K562 (cell line): ENCODE measurements around the gene NR2F2. TPM values are rescaled to one million over a fixed set of nuclear protein-coding genes. Genes with fewer than 3 reads are reported as not detected.

Experiments used
- CHCHD3 ChIP-seq: fragments of 250-450 bp; sonication (Bioruptor Pico); IDR thresholded peaks from 2 replicates; pipeline ENCODE4 v2.1.2; 2022; ENCODE audit warnings: mild to moderate bottlenecking
- EP400 ChIP-seq: fragments of 450-650 bp; IDR thresholded peaks from 2 replicates; pipeline ENCODE4 v1.6.1; 2017; ENCODE audit warnings: antibody characterized with exemption, mild to moderate bottlenecking, moderate library complexity
- ETV5 ChIP-seq: sonication (generic); formaldehyde crosslinking; IDR thresholded peaks from 2 replicates; pipeline ENCODE4 v1.4.0; 2020; ENCODE audit warnings: low read depth, mild to moderate bottlenecking, missing genetic modification reagents
- FOXK2 ChIP-seq, 2 experiments: fragments of 450-650 bp; IDR thresholded peaks in 1 of 2; conservative IDR thresholded peaks in 1 of 2; 2 replicates each; pipeline ENCODE4 v1.6.1; 2016; ENCODE audit warnings: low read depth in 2 of 2, mild to moderate bottlenecking in 1 of 2
- HDAC1 ChIP-seq, 2 experiments: fragments of 450-650 bp; IDR thresholded peaks; 2 replicates each; pipeline ENCODE4 v1.6.1; 2016 to 2017; ENCODE audit warnings: inconsistent platforms in 1 of 2, mild to moderate bottlenecking in 1 of 2, moderate library complexity in 1 of 2
- HMG20A ChIP-seq: fragments of 450-650 bp; formaldehyde crosslinking; conservative IDR thresholded peaks from 2 replicates; pipeline ENCODE4 v1.4.0; 2020; ENCODE audit warnings: mild to moderate bottlenecking, mixed read lengths
- KLF1 ChIP-seq: fragments of 450-650 bp; IDR thresholded peaks from 2 replicates; pipeline ENCODE4 v1.6.1; 2016; ENCODE audit warnings: missing genetic modification characterization, missing compliant biosample characterization
- LCOR ChIP-seq: sonication (generic); formaldehyde crosslinking; IDR thresholded peaks from 2 replicates; pipeline ENCODE4 v1.8.0; 2022; ENCODE audit warnings: mild to moderate bottlenecking, missing genetic modification reagents
- MAZ ChIP-seq, 2 experiments: fragments of 450-650 bp in 1 of 2; sonication (generic) in 1 of 2; formaldehyde crosslinking; IDR thresholded peaks in 1 of 2; conservative IDR thresholded peaks in 1 of 2; 2 replicates each; pipeline versions ENCODE4 v1.4.0 to v1.5.0; 2020; ENCODE audit warnings: mild to moderate bottlenecking in 1 of 2, missing genetic modification reagents in 1 of 2
- NFRKB ChIP-seq: fragments of 450-650 bp; IDR thresholded peaks from 2 replicates; pipeline ENCODE4 v1.6.1; 2016; ENCODE audit warnings: low read depth
- NR1H2 ChIP-seq: sonication (generic); formaldehyde crosslinking; IDR thresholded peaks from 2 replicates; pipeline ENCODE4 v1.4.0; 2020; ENCODE audit warnings: mild to moderate bottlenecking, missing genetic modification reagents
- PML ChIP-seq: IDR thresholded peaks from 2 replicates; pipeline ENCODE4 v1.6.1; 2012; ENCODE audit warnings: low read length, inconsistent platforms
- POLR2AphosphoS2 ChIP-seq: IDR thresholded peaks from 2 replicates; pipeline ENCODE4 v1.6.1; 2012; ENCODE audit warnings: low read length, improper control_type of control experiment
- RHOXF2B ChIP-seq: fragments of 250-450 bp; sonication (Bioruptor Pico); conservative IDR thresholded peaks from 2 replicates; pipeline ENCODE4 v1.5.1; 2021
- SIX5 ChIP-seq, 2 experiments: IDR thresholded peaks; 2 replicates each; pipeline ENCODE4 v1.6.1; 2011; ENCODE audit warnings: low read length in 2 of 2, borderline replicate concordance in 1 of 2, low read depth in 1 of 2, mild to moderate bottlenecking in 1 of 2, moderate library complexity in 1 of 2; ENCODE audit not compliant: insufficient read depth in 1 of 2
- SMARCB1 ChIP-seq: IDR thresholded peaks from 2 replicates; pipeline ENCODE4 v1.6.1; 2011; ENCODE audit warnings: improper control_type of control experiment, low read depth; ENCODE audit not compliant: insufficient read length
- SRF ChIP-seq, 2 experiments: fragments of 250-450, 450-650 bp in 1 of 2; sonication (Bioruptor Pico) in 1 of 2; sonication (generic) in 1 of 2; formaldehyde crosslinking; IDR thresholded peaks; 2 replicates each; pipeline versions ENCODE4 v1.5.0 to v1.5.1; 2020 to 2022; ENCODE audit warnings: mild to moderate bottlenecking in 1 of 2, missing genetic modification reagents in 1 of 2
- ZBED1 ChIP-seq: IDR thresholded peaks from 2 replicates; pipeline ENCODE4 v1.6.1; 2014
- ZNF133 ChIP-seq: fragments of 250-450 bp; sonication (Bioruptor Pico); IDR thresholded peaks from 2 replicates; pipeline ENCODE4 v1.4.0; 2020; ENCODE audit warnings: mild to moderate bottlenecking
- ZNF184 ChIP-seq: sonication (generic); formaldehyde crosslinking; IDR thresholded peaks from 2 replicates; pipeline ENCODE4 v1.5.0; 2020; ENCODE audit warnings: missing genetic modification reagents
- ZNF239 ChIP-seq: fragments of 250-450 bp; sonication (Bioruptor Pico); IDR thresholded peaks from 2 replicates; pipeline ENCODE4 v1.4.0; 2020; ENCODE audit warnings: mild to moderate bottlenecking
- ZNF318 ChIP-seq, 2 experiments: fragments of 450-650 bp; IDR thresholded peaks; 2 replicates each; pipeline ENCODE4 v1.6.1; 2016; ENCODE audit warnings: mild to moderate bottlenecking in 2 of 2, borderline replicate concordance in 1 of 2, low read depth in 1 of 2, moderate library complexity in 1 of 2
- ZNF785 ChIP-seq: fragments of 250-450 bp; sonication (Bioruptor Pico); IDR thresholded peaks from 2 replicates; pipeline ENCODE4 v1.4.0; 2020; ENCODE audit warnings: mild to moderate bottlenecking
- polyA plus RNA-seq, 8 experiments: library from polyadenylated mRNA; depleted of rRNA in 4 of 8; stranded (reverse) in 5 of 8; unstranded in 3 of 8; fragments of >200 nt; fragmentation: Nextera tagmentation in 2 of 8; fragmentation: Illumina TruSeq in 1 of 8; extraction: Ambion mirVana in 2 of 8; extraction: Trizol in 1 of 8; gene quantifications; 2 replicates each; pipeline versions ENCODE4 v1.2.1 to v1.2.3, GENCODE V29; 2011 to 2014; ENCODE audit warnings: inconsistent platforms in 1 of 8, missing spikeins in 1 of 8
- total RNA-seq, 7 experiments: library from RNA; depleted of rRNA in 6 of 7; stranded (reverse); fragments of >200 nt in 6 of 7; fragmentation: Illumina TruSeq in 2 of 7; extraction: Trizol in 2 of 7; gene quantifications; 2 replicates each; pipeline versions ENCODE4 v1.2.1 to v1.2.3, GENCODE V29; 2011 to 2021; ENCODE audit warnings: low replicate concordance in 1 of 7

NR2F2 gene
- total and polyA plus RNA-seq, 9 of the 15 experiments (the other 6 are each of a cell fraction or from before 2014, with no cell fraction given), result 6.0 to 51.8 (median 11.1) TPM

DNA sequence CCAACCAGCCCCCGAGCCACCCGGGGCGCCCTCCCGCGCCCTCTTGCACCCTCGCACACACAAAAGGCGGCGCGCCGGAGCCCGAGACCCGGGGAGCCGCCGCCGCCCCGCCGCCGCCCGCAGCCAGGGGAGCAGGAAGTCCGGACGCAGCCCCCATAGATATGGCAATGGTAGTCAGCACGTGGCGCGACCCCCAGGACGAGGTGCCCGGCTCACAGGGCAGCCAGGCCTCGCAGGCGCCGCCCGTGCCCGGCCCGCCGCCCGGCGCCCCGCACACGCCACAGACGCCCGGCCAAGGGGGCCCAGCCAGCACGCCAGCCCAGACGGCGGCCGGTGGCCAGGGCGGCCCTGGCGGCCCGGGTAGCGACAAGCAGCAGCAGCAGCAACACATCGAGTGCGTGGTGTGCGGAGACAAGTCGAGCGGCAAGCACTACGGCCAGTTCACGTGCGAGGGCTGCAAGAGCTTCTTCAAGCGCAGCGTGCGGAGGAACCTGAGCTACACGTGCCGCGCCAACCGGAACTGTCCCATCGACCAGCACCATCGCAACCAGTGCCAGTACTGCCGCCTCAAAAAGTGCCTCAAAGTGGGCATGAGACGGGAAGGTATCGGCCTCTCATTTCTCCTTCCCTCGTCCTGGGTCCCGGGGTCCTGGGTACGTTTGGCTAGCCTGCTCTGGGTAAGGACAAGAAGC is 1.6 kb downstream of the NR2F2 start (continued):
- 0 out of 2 replicates have a peak, but pooled peaks have one; percentile 20 for TF ChIP-seq POLR2AphosphoS2
- TF ChIP-seq NFRKB, result no peak
- TF ChIP-seq SMARCB1, result no peak
- no peak for TF ChIP-seq HMG20A (CRISPR knock-in tag)
- no peak for TF ChIP-seq CHCHD3 (CRISPR knock-in tag)
- TF ChIP-seq MAZ (CRISPR knock-in tag; conservative IDR thresholded peaks at IDR 0.05 in 1 of 2, IDR thresholded peaks at IDR 0.05 in 1 of 2), result no peak
- no peak for TF ChIP-seq NR1H2
- TF ChIP-seq ZNF184 (CRISPR knock-in tag), result no peak
- no peak for TF ChIP-seq ZNF239 (CRISPR knock-in tag)
- TF ChIP-seq FOXK2 (conservative IDR thresholded peaks at IDR 0.05 in 1 of 2, IDR thresholded peaks at IDR 0.05 in 1 of 2; ENCODE audit: low read depth in 2 of 2), result no peak
- TF ChIP-seq SRF (CRISPR knock-in tag; IDR thresholded peaks at IDR 0.05), result no peak
- TF ChIP-seq ZNF318 (IDR thresholded peaks at IDR 0.05; ENCODE audit: borderline replicate concordance in 1 of 2, low read depth in 1 of 2), result no peak
- no peak for TF ChIP-seq LCOR (CRISPR knock-in tag)
- TF ChIP-seq ZBED1, result no peak
- TF ChIP-seq ETV5 (CRISPR knock-in tag), result peak; percentile 67; the same call in 1 of the 2 replicates
- no peak for TF ChIP-seq RHOXF2B
- TF ChIP-seq ZNF785 (CRISPR knock-in tag), result no peak
- no peak for TF ChIP-seq ZNF133
- peak; percentile 50; the same call in 1 of the 2 replicates for TF ChIP-seq KLF1 (tag)
- TF ChIP-seq EP400, result peak; percentile 52; the same call in 1 of the 2 replicates
- no peak for TF ChIP-seq SIX5 (IDR thresholded peaks at IDR 0.05; ENCODE audit: borderline replicate concordance in 1 of 2, insufficient read depth in 1 of 2, low read depth in 1 of 2, low read length in 2 of 2)
- peak in 1 of 2 experiments; percentile 78; a peak in 1 of 4 replicates for TF ChIP-seq HDAC1 (IDR thresholded peaks at IDR 0.05)
- no peak for TF ChIP-seq PML
